HG03378 (cell line): ENCODE results near the gene GLRA1.
"Not testable (repeated sequence)": the region's sequence is repeated elsewhere in the genome, so short reads cannot be mapped to it uniquely, and the experiment has no call there.

Experiments
- ATAC-seq: cut with Tn5 transposase; IDR thresholded peaks from one replicate; pipeline ENCODE4 v1.9.1; 2021; ENCODE audit warnings: mild to moderate bottlenecking, moderate library complexity; ENCODE audit not compliant: unreplicated experiment

Gene GLRA1

GRCh38 chr5:151917904-151918303, 6.7 kb downstream of the GLRA1 start:
- no peak for ATAC-seq

- ATAC-seq: no peak
These were observed 11.2 kb downstream of the GLRA1 start for GRCh38 chr5:151913425-151913824.

- ATAC-seq: no peak
These were observed 12.3 kb downstream of the GLRA1 start for GRCh38 chr5:151912360-151912759.

DNA sequence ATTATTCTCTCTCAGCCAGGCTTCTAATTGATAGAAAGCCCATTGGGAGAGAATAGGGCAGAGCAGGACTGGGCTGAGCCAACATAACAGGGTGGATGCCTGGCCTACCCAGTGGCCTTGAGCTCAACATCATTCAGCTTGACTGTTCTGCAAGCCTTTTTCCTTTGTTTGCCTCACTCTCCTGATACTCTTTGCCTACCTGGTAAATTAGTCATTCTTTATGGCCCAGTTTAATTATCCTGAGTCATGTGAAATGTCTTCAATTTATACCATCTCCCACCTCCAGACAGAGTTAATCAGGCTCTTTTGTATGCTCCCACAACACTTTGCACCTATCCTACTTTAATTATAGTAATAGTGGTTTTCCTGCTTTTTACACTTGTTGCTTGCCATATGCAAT, 13.6 kb downstream of the GLRA1 start:
- ATAC-seq: no peak

GRCh38 chr5:151909628-151910027, 15.0 kb downstream of the GLRA1 start:
- no peak for ATAC-seq

DNA sequence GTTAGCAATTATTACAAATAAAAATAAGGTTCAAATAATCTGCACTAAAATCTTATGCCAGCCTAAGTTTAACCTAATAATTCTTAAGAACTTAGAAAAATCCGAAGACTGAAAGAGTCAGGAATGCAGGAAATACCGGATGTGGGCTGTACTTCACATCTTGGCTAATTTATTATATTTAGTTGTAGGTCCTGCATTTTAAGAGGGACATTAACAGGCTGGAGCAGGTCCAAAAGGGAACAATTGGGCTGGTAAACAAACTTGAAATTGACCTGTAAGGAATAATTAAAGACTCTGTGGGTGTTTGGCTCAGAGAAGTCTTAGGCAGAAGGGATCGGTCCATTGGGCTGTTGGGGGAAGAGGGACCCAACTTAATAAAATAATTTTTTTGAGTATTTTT, 18.4 kb downstream of the GLRA1 start:
- no peak for ATAC-seq

DNA sequence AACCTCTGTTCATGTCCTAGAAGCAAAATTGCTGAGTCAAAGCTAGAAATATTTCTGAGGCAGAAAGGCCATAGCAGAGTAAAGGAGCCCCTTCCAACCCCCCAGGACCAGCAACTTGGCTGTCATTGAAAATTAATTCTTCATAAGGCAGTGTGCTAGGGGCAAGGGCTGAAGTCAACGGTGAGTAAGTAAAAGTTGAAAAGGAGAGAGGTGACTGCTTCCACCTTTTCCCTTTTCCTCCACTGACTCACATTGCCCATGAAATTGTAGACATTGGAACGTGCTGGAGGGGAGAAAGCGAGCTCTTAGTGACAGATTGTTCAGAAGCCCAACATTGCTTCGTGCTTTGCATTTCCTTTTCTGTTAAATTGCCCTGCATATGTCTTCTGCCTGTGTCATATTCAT, 19.1 kb downstream of the GLRA1 start:
- no peak for ATAC-seq

- ATAC-seq: no peak
These were observed 19.7 kb downstream of the GLRA1 start for GRCh38 chr5:151904909-151905308.

GRCh38 chr5:151904127-151904526, 20.5 kb downstream of the GLRA1 start:
- no peak for ATAC-seq

DNA sequence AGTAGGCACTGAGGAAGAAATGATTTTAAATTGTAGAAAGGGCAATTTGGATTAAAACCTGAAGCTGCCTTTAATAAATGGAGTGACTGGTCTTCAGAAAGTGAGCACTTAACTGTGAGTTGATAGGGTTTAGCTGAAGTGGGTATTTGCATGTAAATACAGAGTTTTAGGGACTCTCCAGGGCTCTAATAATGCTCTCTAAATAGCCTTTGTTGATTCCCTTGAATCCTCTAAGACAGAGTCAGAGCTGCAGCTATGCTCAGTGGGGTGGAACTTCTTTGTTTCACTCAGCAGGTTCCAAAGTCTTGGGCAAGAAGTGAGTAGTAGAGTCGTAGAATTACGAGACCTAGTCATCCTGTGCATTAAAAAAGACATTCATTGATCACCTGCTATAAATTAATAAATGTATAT, 21.4 kb downstream of the GLRA1 start:
- peak; percentile 98 for ATAC-seq

DNA sequence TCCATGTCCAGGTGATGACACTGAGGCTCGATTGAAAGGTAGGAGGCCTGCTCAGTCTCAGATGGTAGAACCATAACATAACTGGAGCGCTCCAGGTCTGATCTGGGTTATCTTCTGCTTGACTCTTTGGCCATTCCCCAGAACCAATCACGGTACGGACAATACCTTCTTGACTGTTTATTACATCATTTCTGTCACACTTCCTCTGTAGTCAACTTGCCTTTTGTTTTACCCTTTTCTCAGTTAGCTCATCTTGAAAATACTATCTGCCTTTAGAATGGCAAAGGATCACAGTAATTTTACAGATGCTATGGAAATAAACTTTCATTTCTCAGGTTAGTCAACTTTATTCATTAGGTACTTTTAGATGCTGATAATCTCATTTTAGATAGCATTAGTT, 22.4 kb downstream of the GLRA1 start:
- ATAC-seq: no peak

DNA sequence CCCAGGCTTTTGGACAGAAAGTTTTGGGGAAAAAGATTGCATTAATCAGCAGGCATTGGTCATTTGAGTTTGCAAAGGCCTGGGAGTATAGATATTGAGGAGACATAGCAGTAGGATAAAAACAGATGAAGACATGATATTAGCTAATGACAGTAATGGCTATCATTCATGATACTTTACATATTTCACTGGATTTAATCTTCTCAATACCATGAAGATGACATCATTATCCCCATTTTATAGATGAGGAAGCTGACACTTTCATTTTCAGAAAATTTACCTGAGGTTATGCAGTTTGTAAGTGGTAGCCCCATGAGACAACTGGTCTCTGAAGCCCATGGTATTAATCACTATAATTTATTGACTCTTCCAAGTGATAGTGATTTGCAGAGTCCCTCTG, 23.0 kb downstream of the GLRA1 start:
- ATAC-seq: no peak

- no peak for ATAC-seq
These were observed 23.8 kb downstream of the GLRA1 start for GRCh38 chr5:151900891-151901290.

DNA sequence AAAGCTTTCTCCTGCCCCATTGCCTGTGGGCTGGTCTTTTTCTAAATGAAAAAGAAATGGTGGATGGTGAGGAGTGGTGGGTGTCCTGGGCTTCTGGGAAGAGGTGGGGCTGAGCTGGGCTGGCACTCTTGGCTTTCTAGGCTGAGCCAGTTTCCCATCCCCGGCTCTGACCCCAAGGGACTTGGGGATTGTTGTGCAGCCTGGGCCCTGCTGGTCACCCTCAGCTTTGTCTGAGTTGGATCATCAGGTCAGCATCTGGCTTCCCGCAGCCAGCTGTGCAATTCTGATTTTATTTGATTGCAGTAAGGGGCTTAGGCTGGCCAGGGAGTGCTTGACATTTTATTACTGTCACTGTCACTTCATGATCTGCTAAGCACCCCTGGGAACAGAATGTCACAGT, 25.3 kb downstream of the GLRA1 start:
- ATAC-seq: no peak

- no peak for ATAC-seq
These were observed 26.8 kb downstream of the GLRA1 start for GRCh38 chr5:151897896-151898295.

- ATAC-seq: no peak
These were observed 27.6 kb downstream of the GLRA1 start for GRCh38 chr5:151897020-151897552.

- no peak for ATAC-seq
These were observed 28.5 kb downstream of the GLRA1 start for GRCh38 chr5:151896031-151896691.

- no peak for ATAC-seq
These were observed 29.0 kb downstream of the GLRA1 start for GRCh38 chr5:151895660-151896030.

GRCh38 chr5:151893485-151893884, 31.2 kb downstream of the GLRA1 start:
- not testable (repeated sequence) for ATAC-seq

- no peak for ATAC-seq
These were observed 32.3 kb downstream of the GLRA1 start for GRCh38 chr5:151892393-151892792.

- ATAC-seq: no peak
These were observed 34.4 kb downstream of the GLRA1 start for GRCh38 chr5:151890299-151890698.

DNA sequence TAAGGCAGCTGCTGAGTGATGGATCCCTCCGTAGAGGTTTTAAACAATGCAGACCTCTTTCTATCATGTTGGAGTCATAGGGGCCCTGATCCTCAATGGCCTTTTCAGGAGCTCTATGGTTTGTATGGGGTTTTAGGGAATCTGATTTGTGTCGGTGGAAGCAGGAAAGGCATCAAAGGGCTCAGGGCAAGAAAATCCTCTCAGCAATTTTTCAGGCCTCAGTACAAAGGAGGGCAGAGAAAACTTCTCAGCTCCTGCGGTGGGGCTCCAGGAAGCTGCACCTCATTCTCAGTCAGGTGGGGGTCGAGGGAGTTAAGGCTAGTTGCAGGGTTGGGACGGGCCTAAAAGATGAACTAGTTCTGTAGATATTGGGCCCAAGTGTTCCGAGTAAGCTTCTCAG, 35.0 kb downstream of the GLRA1 start:
- no peak for ATAC-seq
